ENCODE measurements around the gene STX3.

The STX3 gene

GRCh38 chr11:59754859-59755700 is at the start of gene STX3:
Gene STX3 (plus strand): TSS chr11:59755376. CDS start chr11:59755606, 230 bp downstream.
- DNase-seq (ENCODE audit: low spot score) = peak; percentile 80

DNA sequence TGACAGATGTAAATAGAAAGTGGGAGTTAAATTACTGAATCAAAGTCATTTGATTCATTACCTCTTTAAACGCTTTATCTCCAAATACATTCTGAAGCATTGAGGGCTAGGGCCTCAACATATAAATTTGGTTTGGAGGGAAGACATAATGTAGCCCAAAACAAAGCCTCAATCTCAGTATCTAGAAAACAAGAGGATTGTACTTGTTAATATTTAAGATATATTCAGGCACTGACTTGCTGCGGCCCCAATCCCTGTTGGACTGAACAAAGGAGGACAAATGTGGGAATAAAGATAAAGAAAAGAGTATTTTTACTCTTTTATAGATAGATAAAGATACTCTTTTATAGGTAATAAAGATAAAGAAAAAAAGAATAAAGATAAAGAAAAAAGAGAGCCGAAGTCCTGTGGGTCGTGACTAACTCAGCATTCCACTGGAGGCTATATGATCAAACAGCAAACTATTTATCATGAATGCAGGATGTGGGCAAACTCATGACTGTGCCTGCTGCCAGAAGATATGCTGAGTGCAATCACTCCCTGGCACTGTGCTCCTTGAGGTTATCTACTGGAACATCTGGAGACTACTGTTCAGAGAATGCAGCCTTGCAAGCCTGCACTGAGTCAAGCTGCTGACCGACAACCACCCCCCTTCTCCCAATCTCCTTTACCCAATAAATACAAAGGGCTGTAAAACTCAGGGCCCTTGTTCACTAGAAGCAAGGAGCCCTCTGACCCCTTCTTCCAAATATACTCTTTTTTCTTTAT is 48.5 kb upstream of the STX3 start:
- peak; percentile 72 for DNase-seq (ENCODE audit: low spot score)

GRCh38 chr11:59707371-59707770 is 47.8 kb upstream of the STX3 start:
- DNase-seq (ENCODE audit: low spot score) = no peak

GRCh38 chr11:59708537-59708936 is 46.6 kb upstream of the STX3 start:
- DNase-seq (ENCODE audit: low spot score) = no peak

GRCh38 chr11:59710136-59710847 is 44.9 kb upstream of the STX3 start:
- DNase-seq (ENCODE audit: low spot score) = no peak

GRCh38 chr11:59713745-59714144 is 41.4 kb upstream of the STX3 start, which contains the start of gene OR10V1:
Gene OR10V1 (minus strand): TSS chr11:59713845. CDS start chr11:59713845, 0 bp downstream.
- no peak for DNase-seq (ENCODE audit: low spot score)

- DNase-seq (ENCODE audit: low spot score) = no peak
Measured at GRCh38 chr11:59716051-59716450, 39.1 kb upstream of the STX3 start.

DNA sequence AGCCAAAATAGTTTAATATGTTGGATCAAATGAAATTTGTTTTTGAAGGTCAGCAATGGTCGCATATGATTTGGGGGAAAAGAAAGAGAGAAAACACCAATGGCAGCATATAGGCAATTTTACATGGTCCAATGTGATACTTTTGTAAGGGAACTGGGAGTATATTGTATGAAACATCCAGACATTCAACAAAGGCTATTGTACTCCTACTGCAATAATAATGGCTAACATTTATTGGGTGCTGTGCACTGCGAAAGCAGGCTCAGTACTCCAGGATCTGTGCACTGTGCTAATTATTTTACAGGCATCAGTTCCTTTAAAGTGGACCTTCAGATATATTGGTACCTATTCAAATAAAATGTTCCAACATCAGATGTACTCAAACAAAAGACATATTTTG is 35.6 kb upstream of the STX3 start:
- DNase-seq (ENCODE audit: low spot score) = no peak

DNA sequence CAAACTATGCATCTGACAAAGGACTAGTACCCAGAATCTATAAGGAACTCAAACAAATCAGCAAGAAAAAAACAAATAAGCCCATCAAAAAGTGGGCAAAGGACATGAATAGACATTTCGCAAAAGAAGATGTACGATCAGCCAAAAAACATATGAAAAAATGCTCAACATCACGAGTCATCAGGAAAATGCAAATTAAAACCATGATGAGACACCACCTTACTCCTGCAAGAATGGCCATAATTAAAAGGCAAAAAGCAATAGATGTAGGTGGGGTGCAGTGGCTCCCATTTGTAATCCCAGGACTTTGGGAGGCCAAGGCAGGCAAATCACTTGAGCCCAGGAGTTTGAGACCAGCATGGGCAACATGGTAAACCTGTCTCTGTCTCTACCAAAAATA is 31.1 kb upstream of the STX3 start:
- DNase-seq (ENCODE audit: low spot score) = no peak

DNA sequence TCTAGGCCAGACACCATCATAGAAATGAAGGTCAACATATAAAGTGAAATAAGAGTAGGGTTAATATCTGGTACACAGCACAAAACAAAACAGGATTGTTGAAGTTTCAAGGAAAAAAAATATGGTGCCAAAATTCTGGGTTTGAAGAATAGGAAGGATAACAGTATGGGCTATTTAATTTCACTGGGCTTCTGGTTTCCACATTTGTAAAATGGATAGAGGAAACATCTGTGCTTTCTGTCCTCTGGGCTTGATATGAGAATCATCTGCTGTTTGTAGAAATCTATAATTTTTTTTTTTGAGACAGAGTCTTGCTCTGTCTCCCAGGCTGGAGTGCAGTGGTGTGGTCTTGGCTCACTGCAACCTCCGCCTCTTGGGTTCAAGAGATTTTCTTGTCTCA is 27.8 kb upstream of the STX3 start:
- DNase-seq (ENCODE audit: low spot score) = no peak

GRCh38 chr11:59728154-59728553 is 27.0 kb upstream of the STX3 start:
- DNase-seq (ENCODE audit: low spot score) = no peak

GRCh38 chr11:59728913-59729312 is 26.3 kb upstream of the STX3 start:
- no peak for DNase-seq (ENCODE audit: low spot score)

DNA sequence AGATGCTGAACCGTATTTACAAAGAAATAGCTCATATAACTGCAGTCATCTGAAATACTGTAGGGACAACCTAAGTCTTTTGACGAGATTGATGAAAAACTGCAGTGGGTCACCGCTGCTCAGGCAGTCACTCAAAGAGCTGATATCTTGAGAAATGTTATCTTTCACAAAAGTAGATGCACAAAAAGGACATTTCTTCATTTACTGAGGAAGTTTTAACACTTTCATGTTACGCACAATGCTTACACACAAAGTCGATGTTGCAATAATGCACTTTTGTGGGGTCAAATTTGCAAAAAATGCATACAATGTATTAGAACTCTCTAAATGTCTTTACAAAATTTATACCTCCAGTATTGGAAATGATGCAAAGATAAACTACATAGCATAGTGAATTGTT is 25.3 kb upstream of the STX3 start:
- DNase-seq (ENCODE audit: low spot score) = no peak

DNA sequence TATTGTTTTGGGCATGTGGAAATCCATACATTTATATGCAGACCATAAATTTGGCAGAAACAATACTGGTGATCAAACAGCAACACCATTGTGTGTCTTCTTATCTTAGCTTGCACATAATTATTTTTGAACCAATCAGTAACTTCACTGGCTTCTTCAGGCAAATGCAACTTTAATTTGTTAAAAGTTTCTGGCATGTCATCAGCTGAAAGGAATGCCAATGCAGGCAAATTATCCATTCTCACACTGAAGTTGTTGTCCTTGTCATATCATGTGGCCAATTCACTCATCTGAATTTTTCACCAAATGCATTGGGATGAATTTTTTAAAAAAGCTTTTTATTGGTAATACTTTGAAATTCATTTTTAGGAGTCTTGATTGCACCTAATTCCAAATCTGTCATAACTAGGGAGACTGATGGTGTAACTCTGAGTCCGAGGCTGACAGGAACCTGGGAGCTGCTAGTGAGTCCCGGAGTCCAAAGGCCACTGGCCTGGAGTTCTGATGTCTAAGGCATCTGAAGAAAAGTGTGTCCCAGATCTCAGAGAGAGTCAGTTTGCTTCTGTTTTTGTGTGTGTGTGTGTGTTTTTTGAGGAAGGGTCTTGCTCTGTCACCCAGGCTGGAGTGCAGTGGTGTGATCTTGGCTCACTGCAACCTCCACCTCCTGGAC is 24.1 kb upstream of the STX3 start:
- DNase-seq (ENCODE audit: low spot score) = no peak

DNA sequence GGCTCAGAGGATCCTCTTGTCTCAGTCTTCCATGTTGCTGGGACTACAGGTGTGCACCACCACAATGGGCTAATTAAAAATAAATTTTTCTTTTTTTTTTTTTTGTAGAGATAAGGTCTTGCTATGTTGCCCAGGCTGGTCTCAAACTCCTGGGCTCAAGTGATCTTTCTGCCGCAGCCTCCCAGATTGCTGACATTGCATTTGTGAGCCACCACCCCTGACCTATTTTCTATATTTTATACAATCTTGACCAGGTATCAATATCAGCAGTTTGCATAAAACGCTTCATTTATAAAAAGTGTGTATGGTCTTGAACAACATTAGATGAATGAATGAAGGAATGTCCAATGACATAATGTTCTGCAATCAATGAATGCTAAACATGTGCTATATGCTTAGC is 9.1 kb upstream of the STX3 start:
- DNase-seq (ENCODE audit: low spot score) = no peak

DNA sequence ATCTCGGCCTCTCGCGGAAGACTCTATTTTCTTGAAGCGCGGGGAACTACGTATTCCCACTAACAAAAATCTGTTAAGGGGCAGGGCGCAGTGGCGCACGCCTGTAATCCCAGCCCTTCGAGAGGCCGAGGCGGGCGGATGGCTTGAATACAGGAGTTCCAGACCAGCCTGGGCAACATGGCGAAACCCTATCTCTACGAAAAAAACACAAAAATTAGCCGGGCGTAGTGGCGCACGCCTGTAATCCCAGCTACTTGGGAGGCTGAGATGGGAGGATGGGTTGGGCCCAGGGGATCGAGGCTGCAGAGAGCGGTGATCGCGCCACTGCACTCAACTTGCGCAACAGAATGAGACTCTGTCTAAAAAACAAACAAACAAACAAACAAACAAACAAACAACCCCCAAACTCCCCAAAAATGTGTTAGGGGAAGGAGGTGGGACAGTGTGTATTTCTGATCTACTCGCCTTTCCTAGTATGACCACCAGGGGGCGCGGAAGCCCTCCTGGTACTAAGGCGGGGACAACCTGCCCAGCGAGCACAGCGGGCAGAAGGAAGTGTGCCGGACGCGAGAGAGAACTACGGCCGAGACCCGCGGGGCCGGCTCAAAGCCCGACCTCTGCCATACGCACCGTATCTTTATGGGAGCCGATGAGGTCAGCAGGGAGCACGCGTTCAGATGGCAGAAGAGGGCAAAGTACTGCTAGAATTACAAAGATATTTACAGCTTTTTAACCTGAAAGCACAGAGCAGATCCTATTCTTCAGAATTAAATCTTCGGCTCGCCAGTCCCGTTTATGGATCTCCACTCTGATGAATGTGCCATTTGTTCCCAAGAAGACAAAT is 1.3 kb upstream of the STX3 start:
- peak; percentile 82 for DNase-seq (ENCODE audit: low spot score)

- peak; percentile 36 for DNase-seq (ENCODE audit: low spot score)
Measured at GRCh38 chr11:59754494-59754858, 700 bp upstream of the STX3 start.

GRCh38 chr11:59755701-59756557 is 753 bp downstream of the STX3 start:
- DNase-seq (ENCODE audit: low spot score) = peak; percentile 75

DNA sequence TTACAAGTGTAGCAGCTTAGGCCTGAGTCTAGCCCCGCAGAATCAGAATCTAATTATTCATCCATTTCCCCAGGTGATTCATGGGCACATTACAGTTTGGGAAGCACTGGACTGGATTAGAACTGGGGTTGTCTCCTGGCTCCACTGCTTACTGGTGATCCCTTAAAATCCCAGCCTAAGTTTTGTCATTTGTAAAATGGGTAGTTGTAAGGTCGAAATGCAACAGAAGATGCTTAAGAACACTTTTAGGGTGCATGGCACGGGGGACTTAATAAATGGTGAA is 1.3 kb downstream of the STX3 start:
- DNase-seq (ENCODE audit: low spot score) = no peak

GRCh38 chr11:59756845-59757244 is 1.7 kb downstream of the STX3 start:
- peak; percentile 74 for DNase-seq (ENCODE audit: low spot score)

Data from SW480 (cell line).